ENCODE measurements around the gene TBC1D10B. TPM values are rescaled to one million over a fixed set of nuclear protein-coding genes. Genes with fewer than 3 reads are reported as not detected.
A peak's percentile ranks its signal among the peaks of the same experiment; 100 is the strongest.

Gene TBC1D10B
- total RNA-seq, 4 donors from 2014 or later = 21.9 to 33.9 (median 26.1) TPM

GRCh38 chr16:30351001-30351441 is 19.3 kb downstream of the TBC1D10B start:
- H3K27ac ChIP-seq = peak overlapping the region; percentile 63 to 98 (median 86)
- H3K4me3 ChIP-seq = no peak overlapping the region
- H3K36me3 ChIP-seq = peaks cover 10 to 40% (median 12%) of the 10 kb centered on the region in 3 donors
- 92 to 93% methylated on average over 3 to 10 of the region's 15 CpGs for WGBS, 2 donors
- intact Hi-C loops (cut with DNase I) = no loop called here
- no peak for DNase-seq
- no peaks in the 10 kb centered on the region for H3K27me3 ChIP-seq
- peaks cover 29 to 47% (median 35%) of the 10 kb centered on the region in 3 donors for H3K4me1 ChIP-seq
- TF ChIP-seq POLR2A (IDR thresholded peaks at IDR 0.05) (no peak), CTCF (IDR thresholded peaks at IDR 0.05) (no peak)
- H3K9me3 ChIP-seq = no peaks in the 10 kb centered on the region

DNA sequence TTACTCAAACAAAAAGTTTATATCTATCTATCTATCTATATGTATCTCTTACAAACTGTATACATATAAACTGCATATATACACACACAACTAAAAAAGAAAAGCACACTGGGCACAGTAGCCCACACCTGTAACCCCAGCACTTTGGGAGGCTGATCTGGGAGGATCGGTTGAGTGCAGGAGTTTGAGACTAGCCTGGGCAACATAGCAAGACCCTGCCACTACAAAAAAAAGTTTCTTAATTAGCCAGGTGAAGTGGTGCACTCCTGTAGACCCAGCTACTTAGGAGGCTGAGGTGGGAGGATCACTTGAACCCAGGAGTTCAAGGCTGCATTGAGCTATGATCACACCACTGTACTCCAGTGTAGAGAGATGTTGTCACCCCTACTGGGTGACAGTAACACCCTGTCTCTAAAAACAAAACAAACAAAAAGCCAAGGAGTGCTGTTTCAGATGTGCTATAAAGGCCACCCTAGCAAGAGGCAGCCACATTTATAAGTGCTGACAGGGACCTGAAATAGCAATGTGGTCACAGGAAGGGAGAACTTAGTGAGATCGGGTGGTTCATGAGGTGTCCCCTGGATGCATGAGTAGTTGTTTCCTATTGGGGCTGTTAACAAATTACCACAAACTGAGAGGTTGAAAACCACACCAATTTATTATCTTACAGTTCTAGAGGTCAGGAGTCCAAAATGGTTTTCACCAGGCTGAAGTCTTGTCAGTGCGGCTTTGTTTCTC is 20.0 kb downstream of the TBC1D10B start:
- Histone ChIP-seq H3K27me3 (no peaks in the 10 kb centered on the region), H3K9me3 (no peaks in the 10 kb centered on the region), H3K4me1 (peaks cover 24 to 40% (median 31%) of the 10 kb centered on the region in 3 donors), H3K4me3 (no peak overlapping the region), H3K36me3 (peaks cover 10 to 40% (median 12%) of the 10 kb centered on the region in 3 donors), H3K27ac (no peak overlapping the region)
- intact Hi-C loops (cut with DNase I) = no loop called here
- WGBS, 2 donors = 80 to 84% methylated on average over 3 of the region's 3 CpGs
- TF ChIP-seq POLR2A (IDR thresholded peaks at IDR 0.05) (no peak), CTCF (IDR thresholded peaks at IDR 0.05) (no peak)
- no peak for DNase-seq

- TF ChIP-seq POLR2A (IDR thresholded peaks at IDR 0.05) (no peak), CTCF (IDR thresholded peaks at IDR 0.05) (no peak)
- H3K4me1 ChIP-seq = peaks cover 24 to 40% (median 31%) of the 10 kb centered on the region in 3 donors
- no peak overlapping the region for H3K27ac ChIP-seq
- no peaks in the 10 kb centered on the region for H3K27me3 ChIP-seq
- peaks cover 10 to 40% (median 12%) of the 10 kb centered on the region in 3 donors for H3K36me3 ChIP-seq
- DNase-seq = no peak
- no peaks in the 10 kb centered on the region for H3K9me3 ChIP-seq
- intact Hi-C loops (cut with DNase I) = no loop called here
- WGBS, 2 donors = 65 to 67% methylated on average over 3 of the region's 3 CpGs
- H3K4me3 ChIP-seq = no peak overlapping the region
Observed at GRCh38 chr16:30349675-30350074, 20.6 kb downstream of the TBC1D10B start.

DNA sequence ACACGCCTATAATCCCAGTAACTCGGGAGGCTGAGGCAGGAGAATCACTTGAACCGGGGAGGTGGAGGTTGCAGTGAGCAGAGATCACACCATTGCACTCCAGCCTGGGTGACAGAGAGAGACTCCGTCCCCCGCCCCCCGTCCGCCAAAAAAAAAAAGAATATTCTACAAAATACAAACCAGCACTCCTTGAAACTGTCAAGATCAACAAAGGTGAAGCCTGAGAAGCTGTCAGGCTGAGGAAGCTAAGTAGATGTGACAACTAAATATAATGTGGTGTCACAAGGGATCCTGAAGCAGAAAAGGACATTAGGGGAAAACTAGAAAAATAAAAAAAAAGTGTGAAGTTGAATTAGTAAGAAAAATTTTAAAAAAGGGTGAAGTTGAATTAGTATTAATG is 21.4 kb downstream of the TBC1D10B start:
- intact Hi-C loops (cut with DNase I) = no loop called here
- no peaks in the 10 kb centered on the region for H3K9me3 ChIP-seq
- H3K36me3 ChIP-seq = peaks cover 10 to 40% (median 12%) of the 10 kb centered on the region in 3 donors
- no peak for DNase-seq
- no peak overlapping the region for H3K4me3 ChIP-seq
- no peak overlapping the region for H3K27ac ChIP-seq
- peaks cover 21 to 32% (median 26%) of the 10 kb centered on the region in 3 donors for H3K4me1 ChIP-seq
- TF ChIP-seq POLR2A (IDR thresholded peaks at IDR 0.05) = no peak
- TF ChIP-seq CTCF (IDR thresholded peaks at IDR 0.05) = no peak
- 88 to 98% methylated on average over 7 of the region's 7 CpGs for WGBS, 2 donors
- no peaks in the 10 kb centered on the region for H3K27me3 ChIP-seq

GRCh38 chr16:30348113-30348512 is 22.2 kb downstream of the TBC1D10B start:
- Histone ChIP-seq H3K9me3 (no peaks in the 10 kb centered on the region), H3K27me3 (no peaks in the 10 kb centered on the region), H3K4me3 (no peak overlapping the region), H3K27ac (no peak overlapping the region), H3K36me3 (peaks cover 10 to 32% (median 12%) of the 10 kb centered on the region in 3 donors), H3K4me1 (peaks cover 13 to 24% (median 18%) of the 10 kb centered on the region in 3 donors)
- no peak for DNase-seq
- intact Hi-C loops (cut with DNase I) = no loop called here
- TF ChIP-seq CTCF (IDR thresholded peaks at IDR 0.05) (no peak), POLR2A (IDR thresholded peaks at IDR 0.05) (no peak)
- 93 to 98% methylated on average over 6 of the region's 8 CpGs for WGBS, 2 donors

All from esophagus squamous epithelium (tissue), 5 donors.